Upper lobe of left lung (tissue), 4 donors: ENCODE results near the gene MMP15.
A peak's percentile ranks its signal among the peaks of the same experiment; 100 is the strongest.

ENCODE experiments used
- CTCF ChIP-seq, 6 experiments: fragments of 450-650 bp in 4 of 6; fragments of 200-600 bp in 2 of 6; sonication (generic) in 2 of 6; IDR thresholded peaks; one replicate each; pipeline ENCODE4 v1.5.1; 2016 to 2019; ENCODE audit warnings: antibody characterized with exemption in 6 of 6
- POLR2AphosphoS5 ChIP-seq, 2 donors: sonication (generic); formaldehyde crosslinking; IDR thresholded peaks; one replicate each; pipeline ENCODE4 v1.5.1; 2017; ENCODE audit warnings: antibody characterized with exemption in 2 of 2

- no peak for TF ChIP-seq POLR2AphosphoS5 (IDR thresholded peaks at IDR 0.05)
- TF ChIP-seq CTCF (IDR thresholded peaks at IDR 0.05): peak; percentile 60 to 80 (median 68)
Observed at GRCh38 chr16:58020628-58021521, 4.7 kb upstream of the MMP15 start.
